ENCODE measurements around the gene BRMS1. TPM values are rescaled to one million over a fixed set of nuclear protein-coding genes. Genes with fewer than 3 reads are reported as not detected.
"Not testable (repeated sequence)": the region's sequence is repeated elsewhere in the genome, so short reads cannot be mapped to it uniquely, and the experiment has no call there.

The BRMS1 gene
- total RNA-seq, 2 donors from 2014 or later = 19.2 to 33.3 TPM

DNA sequence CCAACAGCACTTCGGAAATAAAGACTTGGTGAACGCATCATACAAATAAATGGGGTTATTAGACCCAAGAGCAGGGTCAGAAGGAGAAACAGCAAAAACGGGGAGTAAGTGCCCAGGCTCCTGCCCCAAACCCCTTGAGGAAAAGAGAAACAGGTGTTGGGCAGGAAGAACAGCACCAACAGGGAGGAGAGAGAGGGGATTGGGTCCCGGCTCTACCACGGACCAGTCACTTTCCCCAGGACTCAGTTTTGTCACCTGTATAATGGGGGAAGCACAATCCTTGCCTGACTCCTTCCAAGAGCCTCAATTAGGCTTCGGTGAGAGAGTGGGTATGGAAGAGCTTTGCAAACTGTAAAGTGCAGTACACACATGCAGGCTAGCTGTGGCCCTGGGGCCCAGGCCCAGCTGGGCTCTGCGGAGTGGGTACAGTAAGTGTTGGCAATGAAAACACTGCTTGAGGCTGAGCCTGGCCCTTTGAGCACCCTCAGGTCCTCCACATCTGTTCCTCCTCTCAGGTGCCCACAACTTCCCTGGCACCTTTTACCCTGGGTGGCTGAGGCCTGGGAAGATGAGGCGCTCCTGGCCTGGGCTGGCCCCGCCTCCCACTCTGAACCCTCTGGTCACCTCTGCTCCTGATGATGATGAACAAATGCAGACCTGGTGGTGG, 17.7 kb upstream of the BRMS1 start:
- Histone ChIP-seq H3K4me3 (no peak overlapping the region), H3K4me1 (peaks cover 0 to 15% of the 10 kb centered on the region in 2 donors), H3K27ac (no peak overlapping the region), H3K27me3 (no peaks in the 10 kb centered on the region), H3K36me3 (peaks cover 12% of the 10 kb centered on the region), H3K9me3 (no peaks in the 10 kb centered on the region)
- no peak for DNase-seq (ENCODE audit: low spot score)
- TF ChIP-seq, protein P1, sequence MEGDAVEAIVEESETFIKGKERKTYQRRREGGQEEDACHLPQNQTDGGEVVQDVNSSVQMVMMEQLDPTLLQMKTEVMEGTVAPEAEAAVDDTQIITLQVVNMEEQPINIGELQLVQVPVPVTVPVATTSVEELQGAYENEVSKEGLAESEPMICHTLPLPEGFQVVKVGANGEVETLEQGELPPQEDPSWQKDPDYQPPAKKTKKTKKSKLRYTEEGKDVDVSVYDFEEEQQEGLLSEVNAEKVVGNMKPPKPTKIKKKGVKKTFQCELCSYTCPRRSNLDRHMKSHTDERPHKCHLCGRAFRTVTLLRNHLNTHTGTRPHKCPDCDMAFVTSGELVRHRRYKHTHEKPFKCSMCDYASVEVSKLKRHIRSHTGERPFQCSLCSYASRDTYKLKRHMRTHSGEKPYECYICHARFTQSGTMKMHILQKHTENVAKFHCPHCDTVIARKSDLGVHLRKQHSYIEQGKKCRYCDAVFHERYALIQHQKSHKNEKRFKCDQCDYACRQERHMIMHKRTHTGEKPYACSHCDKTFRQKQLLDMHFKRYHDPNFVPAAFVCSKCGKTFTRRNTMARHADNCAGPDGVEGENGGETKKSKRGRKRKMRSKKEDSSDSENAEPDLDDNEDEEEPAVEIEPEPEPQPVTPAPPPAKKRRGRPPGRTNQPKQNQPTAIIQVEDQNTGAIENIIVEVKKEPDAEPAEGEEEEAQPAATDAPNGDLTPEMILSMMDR (IDR thresholded peaks at IDR 0.05) = no peak

- peaks cover 0 to 15% of the 10 kb centered on the region in 2 donors for H3K4me1 ChIP-seq
- peaks cover 5% of the 10 kb centered on the region for H3K36me3 ChIP-seq
- H3K27ac ChIP-seq = no peak overlapping the region
- H3K9me3 ChIP-seq = no peaks in the 10 kb centered on the region
- DNase-seq (ENCODE audit: low spot score) = no peak
- TF ChIP-seq, protein P1 (IDR thresholded peaks at IDR 0.05) = no peak
- H3K27me3 ChIP-seq = no peaks in the 10 kb centered on the region
- H3K4me3 ChIP-seq = no peak overlapping the region
Measured at GRCh38 chr11:66361502-66361941, 16.6 kb upstream of the BRMS1 start.

DNA sequence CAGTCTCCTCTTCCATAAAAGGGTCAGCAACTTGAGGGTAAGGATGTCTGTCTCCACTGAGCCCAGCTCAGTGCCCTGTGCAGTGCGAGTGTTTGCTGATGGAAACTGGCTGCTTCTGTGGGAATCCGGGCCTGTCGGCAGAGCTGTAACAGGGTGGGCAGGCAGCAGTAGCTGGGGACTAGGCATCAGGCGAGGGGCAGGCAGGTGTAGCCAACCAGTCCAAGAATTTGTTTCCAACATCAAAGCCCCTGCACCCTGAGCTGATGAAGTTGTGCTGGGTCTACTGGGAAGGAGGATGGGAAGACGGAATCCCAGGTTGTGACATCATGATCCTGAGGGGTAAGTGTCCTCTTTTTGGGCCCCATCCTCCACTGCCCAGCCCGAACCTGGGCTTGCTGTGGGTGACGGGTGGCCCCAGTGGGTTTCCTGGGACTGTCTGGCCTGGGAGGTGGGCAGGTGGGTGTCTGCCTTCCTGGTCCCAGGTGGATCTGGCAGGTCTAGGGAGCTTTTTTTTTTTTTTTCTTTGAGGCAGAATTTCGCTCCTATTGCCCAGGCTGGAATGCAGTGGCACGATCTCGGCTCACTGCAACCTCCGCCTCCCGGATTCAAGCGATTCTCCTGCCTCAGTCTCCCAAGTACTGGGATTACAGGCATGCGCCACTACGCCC, 15.6 kb upstream of the BRMS1 start:
- no peaks in the 10 kb centered on the region for H3K27me3 ChIP-seq
- H3K9me3 ChIP-seq = no peaks in the 10 kb centered on the region
- no peak overlapping the region for H3K27ac ChIP-seq
- TF ChIP-seq, protein P1 (IDR thresholded peaks at IDR 0.05) = no peak
- H3K36me3 ChIP-seq = peaks cover 5% of the 10 kb centered on the region
- no peak overlapping the region for H3K4me3 ChIP-seq
- peaks cover 0 to 15% of the 10 kb centered on the region in 2 donors for H3K4me1 ChIP-seq
- no peak for DNase-seq (ENCODE audit: low spot score)

- DNase-seq (ENCODE audit: low spot score) = no peak
- H3K27ac ChIP-seq = no peak overlapping the region
- TF ChIP-seq, protein P1 (IDR thresholded peaks at IDR 0.05) = no peak
Measured at GRCh38 chr11:66359662-66360087, 14.8 kb upstream of the BRMS1 start.

DNA sequence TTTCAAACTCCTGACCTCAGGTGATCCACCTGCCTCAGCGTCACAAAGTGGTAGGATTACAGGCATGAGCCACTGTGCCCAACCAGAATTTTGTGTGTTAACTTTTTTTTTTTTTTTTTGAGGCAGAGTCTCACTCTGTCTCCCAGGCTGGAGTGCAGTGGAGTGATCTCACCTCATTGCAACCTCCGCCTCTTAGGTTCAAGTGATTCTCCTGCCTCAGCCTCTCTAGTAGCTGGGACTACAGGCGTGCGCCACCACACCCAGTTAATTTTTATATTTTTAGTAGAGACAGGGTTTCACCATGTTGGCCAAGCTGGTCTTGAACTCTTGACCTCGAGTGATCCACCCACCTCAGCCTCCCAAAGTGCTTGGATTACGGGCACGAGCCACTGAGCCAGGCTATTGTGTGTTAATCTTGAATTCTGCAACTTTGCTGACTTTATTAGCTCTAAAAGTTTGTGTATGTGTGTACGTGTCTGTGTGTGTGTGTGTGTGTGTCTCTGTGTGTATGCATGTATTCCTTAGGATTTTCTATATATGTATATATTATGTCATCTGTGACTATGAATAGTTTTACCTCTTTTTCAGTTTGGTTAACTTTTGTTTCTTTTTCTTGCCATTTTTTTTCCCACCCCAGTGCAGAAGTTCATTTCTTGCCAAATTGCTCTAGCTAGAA, 5.8 kb upstream of the BRMS1 start:
- not testable (repeated sequence) for H3K36me3 ChIP-seq; H3K9me3 ChIP-seq; DNase-seq (ENCODE audit: low spot score); H3K27me3 ChIP-seq; H3K4me3 ChIP-seq; H3K27ac ChIP-seq
- H3K4me1 ChIP-seq = peaks cover 0 to 19% of the 10 kb centered on the region in 2 donors

More at GRCh38 chr11:66359662-66360087, 14.8 kb upstream of the BRMS1 start:
- Histone ChIP-seq H3K36me3 (no peaks in the 10 kb centered on the region), H3K27me3 (no peaks in the 10 kb centered on the region), H3K4me3 (no peak overlapping the region), H3K9me3 (no peaks in the 10 kb centered on the region), H3K4me1 (peaks cover 0 to 15% of the 10 kb centered on the region in 2 donors)

DNA sequence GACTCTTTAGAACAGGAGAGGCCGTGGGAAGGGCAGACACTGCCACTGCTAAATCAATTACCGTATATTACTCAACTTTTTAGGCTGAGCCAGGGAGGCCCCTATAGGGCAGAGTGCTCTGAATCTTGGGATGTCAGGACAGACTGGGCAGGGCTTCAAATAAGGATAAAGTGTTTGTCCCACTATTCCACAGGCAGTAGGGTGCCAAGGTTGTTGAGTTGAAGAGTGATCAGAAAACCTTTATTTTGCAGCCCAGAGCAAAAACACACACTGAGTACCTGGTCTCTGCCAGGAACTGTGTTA, 4.1 kb upstream of the BRMS1 start:
- DNase-seq (ENCODE audit: low spot score) = no peak
- Histone ChIP-seq H3K9me3 (no peaks in the 10 kb centered on the region), H3K4me3 (no peak overlapping the region), H3K27me3 (no peaks in the 10 kb centered on the region), H3K36me3 (peaks cover 5% of the 10 kb centered on the region), H3K27ac (no peak overlapping the region), H3K4me1 (peaks cover 0 to 31% of the 10 kb centered on the region in 2 donors)
- TF ChIP-seq, protein P1 (IDR thresholded peaks at IDR 0.05) = no peak
